GM12878 (cell line): ENCODE results near the gene SLC25A45. TPM values are rescaled to one million over a fixed set of nuclear protein-coding genes. Genes with fewer than 3 reads are reported as not detected.

ENCODE experiments used
- FOXK2 ChIP-seq: fragments of 450-650 bp; IDR thresholded peaks from 2 replicates; pipeline ENCODE4 v1.6.1; 2017; ENCODE audit warnings: mild to moderate bottlenecking, moderate library complexity
- polyA plus RNA-seq, 11 experiments: library from polyadenylated mRNA; depleted of rRNA in 4 of 11; unstranded in 6 of 11; stranded (reverse) in 5 of 11; fragments of >200 nt; fragmentation: Nextera tagmentation in 4 of 11; fragmentation: Illumina TruSeq in 1 of 11; extraction: Ambion mirVana in 4 of 11; extraction: Trizol in 1 of 11; gene quantifications; 1 replicate in 1 of 11; 2 replicates in 10 of 11; pipeline versions ENCODE4 v1.2.1 to v1.2.3, GENCODE V29; 2011 to 2016; ENCODE audit warnings: inconsistent platforms in 2 of 11, missing spikeins in 2 of 11, low read depth in 1 of 11
- total RNA-seq, 4 experiments: library from RNA; depleted of rRNA in 3 of 4; stranded (reverse); fragments of >200 nt in 3 of 4; fragmentation: Illumina TruSeq in 1 of 4; extraction: Trizol in 1 of 4; gene quantifications; 2 replicates each; pipeline versions ENCODE4 v1.2.1 to v1.2.3, GENCODE V29; 2013 to 2021
- TF ChIP-seq, protein P1 (sequence below): IDR thresholded peaks from 2 replicates; pipeline ENCODE4 v1.6.1; 2011; ENCODE audit warnings: low read depth, mild to moderate bottlenecking, low read length, moderate library complexity, borderline replicate concordance; ENCODE audit errors: extremely low read depth
- TF ChIP-seq, protein P2 (sequence below): fragments of 450-650 bp; IDR thresholded peaks from 2 replicates; pipeline ENCODE4 v1.6.1; 2017; ENCODE audit warnings: mild to moderate bottlenecking, moderate library complexity

SLC25A45 gene
- total and polyA plus RNA-seq, 10 of the 15 experiments (the other 5 are each of a cell fraction or from before 2014, with no cell fraction given), result 4.1 to 35.2 (median 20.3) TPM

DNA sequence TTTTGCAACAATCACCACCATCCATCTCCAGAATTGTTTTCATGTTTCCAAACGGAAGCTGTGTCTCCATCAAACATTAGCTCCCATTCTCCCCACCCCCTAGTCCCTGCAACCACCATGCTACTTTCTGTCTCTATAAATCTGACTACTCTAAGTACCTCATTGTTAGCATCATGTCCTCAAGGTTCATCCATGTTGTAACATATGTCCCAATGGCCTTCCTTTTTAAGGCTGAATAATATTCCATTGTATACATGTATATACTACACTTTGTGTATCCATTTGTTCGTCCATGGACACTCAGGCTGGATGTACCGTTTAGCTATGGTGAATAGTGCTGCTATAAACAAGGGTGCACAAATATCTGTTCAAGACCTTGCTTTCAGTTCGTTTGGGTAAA, 57.0 kb downstream of the SLC25A45 start (continued):
- TF ChIP-seq, protein P1, sequence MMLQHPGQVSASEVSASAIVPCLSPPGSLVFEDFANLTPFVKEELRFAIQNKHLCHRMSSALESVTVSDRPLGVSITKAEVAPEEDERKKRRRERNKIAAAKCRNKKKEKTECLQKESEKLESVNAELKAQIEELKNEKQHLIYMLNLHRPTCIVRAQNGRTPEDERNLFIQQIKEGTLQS, result no peak
- TF ChIP-seq FOXK2, result no peak
- TF ChIP-seq, protein P2, sequence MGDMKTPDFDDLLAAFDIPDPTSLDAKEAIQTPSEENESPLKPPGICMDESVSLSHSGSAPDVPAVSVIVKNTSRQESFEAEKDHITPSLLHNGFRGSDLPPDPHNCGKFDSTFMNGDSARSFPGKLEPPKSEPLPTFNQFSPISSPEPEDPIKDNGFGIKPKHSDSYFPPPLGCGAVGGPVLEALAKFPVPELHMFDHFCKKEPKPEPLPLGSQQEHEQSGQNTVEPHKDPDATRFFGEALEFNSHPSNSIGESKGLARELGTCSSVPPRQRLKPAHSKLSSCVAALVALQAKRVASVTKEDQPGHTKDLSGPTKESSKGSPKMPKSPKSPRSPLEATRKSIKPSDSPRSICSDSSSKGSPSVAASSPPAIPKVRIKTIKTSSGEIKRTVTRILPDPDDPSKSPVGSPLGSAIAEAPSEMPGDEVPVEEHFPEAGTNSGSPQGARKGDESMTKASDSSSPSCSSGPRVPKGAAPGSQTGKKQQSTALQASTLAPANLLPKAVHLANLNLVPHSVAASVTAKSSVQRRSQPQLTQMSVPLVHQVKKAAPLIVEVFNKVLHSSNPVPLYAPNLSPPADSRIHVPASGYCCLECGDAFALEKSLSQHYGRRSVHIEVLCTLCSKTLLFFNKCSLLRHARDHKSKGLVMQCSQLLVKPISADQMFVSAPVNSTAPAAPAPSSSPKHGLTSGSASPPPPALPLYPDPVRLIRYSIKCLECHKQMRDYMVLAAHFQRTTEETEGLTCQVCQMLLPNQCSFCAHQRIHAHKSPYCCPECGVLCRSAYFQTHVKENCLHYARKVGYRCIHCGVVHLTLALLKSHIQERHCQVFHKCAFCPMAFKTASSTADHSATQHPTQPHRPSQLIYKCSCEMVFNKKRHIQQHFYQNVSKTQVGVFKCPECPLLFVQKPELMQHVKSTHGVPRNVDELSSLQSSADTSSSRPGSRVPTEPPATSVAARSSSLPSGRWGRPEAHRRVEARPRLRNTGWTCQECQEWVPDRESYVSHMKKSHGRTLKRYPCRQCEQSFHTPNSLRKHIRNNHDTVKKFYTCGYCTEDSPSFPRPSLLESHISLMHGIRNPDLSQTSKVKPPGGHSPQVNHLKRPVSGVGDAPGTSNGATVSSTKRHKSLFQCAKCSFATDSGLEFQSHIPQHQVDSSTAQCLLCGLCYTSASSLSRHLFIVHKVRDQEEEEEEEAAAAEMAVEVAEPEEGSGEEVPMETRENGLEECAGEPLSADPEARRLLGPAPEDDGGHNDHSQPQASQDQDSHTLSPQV, result no peak

Other genes starting within 250 kb of the SLC25A45 start
Only the 7 nearest of the 18 such genes appear.
- gene POLA2, start 120.7 kb downstream of the SLC25A45 start, total RNA-seq (2014; rRNA removed), result 53.8 and 56.5 TPM in 2 replicates
- 53.4 and 55.5 TPM in 2 replicates for gene POLA2, start 120.7 kb downstream of the SLC25A45 start, total RNA-seq (2014; rRNA removed; fragmentation: Illumina TruSeq; extraction: Trizol)
- 46.2 and 49.5 TPM in 2 replicates for gene POLA2, start 120.7 kb downstream of the SLC25A45 start, total RNA-seq (2021)
- gene POLA2, start 120.7 kb downstream of the SLC25A45 start, polyA plus RNA-seq (2011; rRNA removed), result 75.3 and 93.0 TPM in 2 replicates
- gene POLA2, start 120.7 kb downstream of the SLC25A45 start, polyA plus RNA-seq (2014; fragmentation: Illumina TruSeq; extraction: Trizol), result 121 and 146 TPM in 2 replicates
- gene POLA2, start 120.7 kb downstream of the SLC25A45 start, polyA plus RNA-seq (2014; fragmentation: Nextera tagmentation; extraction: Ambion mirVana), result 1 to 10 TPM; 4.2 to 8.7 TPM
- gene POLA2, start 120.7 kb downstream of the SLC25A45 start, polyA plus RNA-seq (2014; rRNA removed), result 55.8 and 56.3 TPM in 2 replicates
- 100 to 1,000 TPM; 112 to 115 TPM for gene POLA2, start 120.7 kb downstream of the SLC25A45 start, polyA plus RNA-seq (2016; fragmentation: Nextera tagmentation; extraction: Ambion mirVana)
- gene CDC42EP2, start 67.8 kb downstream of the SLC25A45 start, total RNA-seq (2014; rRNA removed), result 0.44 TPM in 1 of 2 replicates, not detected in the other
- gene CDC42EP2, start 67.8 kb downstream of the SLC25A45 start, total RNA-seq (2014; rRNA removed; fragmentation: Illumina TruSeq; extraction: Trizol), result 0.23 TPM in 1 of 2 replicates, not detected in the other
- gene CDC42EP2, start 67.8 kb downstream of the SLC25A45 start, total RNA-seq (2021), result 0.66 and 1.2 TPM in 2 replicates
- 0.03 TPM in 1 of 2 replicates, not detected in the other for gene CDC42EP2, start 67.8 kb downstream of the SLC25A45 start, polyA plus RNA-seq (2011; rRNA removed)
- 0.06 TPM in 1 of 2 replicates, not detected in the other for gene CDC42EP2, start 67.8 kb downstream of the SLC25A45 start, polyA plus RNA-seq (2014; fragmentation: Illumina TruSeq; extraction: Trizol)
- gene CDC42EP2, start 67.8 kb downstream of the SLC25A45 start, polyA plus RNA-seq (2014; fragmentation: Nextera tagmentation; extraction: Ambion mirVana), result under 1 TPM in 1 of 2 experiments, not detected in 1; 0.07 TPM
- 0.12 and 0.41 TPM in 2 replicates for gene CDC42EP2, start 67.8 kb downstream of the SLC25A45 start, polyA plus RNA-seq (2014; rRNA removed)
- gene CDC42EP2, start 67.8 kb downstream of the SLC25A45 start, polyA plus RNA-seq (2016; fragmentation: Nextera tagmentation; extraction: Ambion mirVana), result under 1 TPM; 0.09 to 0.13 TPM
- 34.0 and 36.2 TPM in 2 replicates for gene DPF2, start 48.8 kb downstream of the SLC25A45 start, total RNA-seq (2014; rRNA removed)
- gene DPF2, start 48.8 kb downstream of the SLC25A45 start, total RNA-seq (2014; rRNA removed; fragmentation: Illumina TruSeq; extraction: Trizol), result 27.5 and 27.9 TPM in 2 replicates
- 49.2 and 57.3 TPM in 2 replicates for gene DPF2, start 48.8 kb downstream of the SLC25A45 start, total RNA-seq (2021)
- 24.3 and 29.4 TPM in 2 replicates for gene DPF2, start 48.8 kb downstream of the SLC25A45 start, polyA plus RNA-seq (2011; rRNA removed)
- gene DPF2, start 48.8 kb downstream of the SLC25A45 start, polyA plus RNA-seq (2014; fragmentation: Illumina TruSeq; extraction: Trizol), result 44.0 and 54.1 TPM in 2 replicates
- 10 to 100 TPM; 14.7 to 15.0 TPM for gene DPF2, start 48.8 kb downstream of the SLC25A45 start, polyA plus RNA-seq (2014; fragmentation: Nextera tagmentation; extraction: Ambion mirVana)
- 32.0 and 33.1 TPM in 2 replicates for gene DPF2, start 48.8 kb downstream of the SLC25A45 start, polyA plus RNA-seq (2014; rRNA removed)
- 10 to 100 TPM; 56.8 to 60.0 TPM for gene DPF2, start 48.8 kb downstream of the SLC25A45 start, polyA plus RNA-seq (2016; fragmentation: Nextera tagmentation; extraction: Ambion mirVana)
- 1.3 and 1.4 TPM in 2 replicates for gene TIGD3, start 27.9 kb downstream of the SLC25A45 start, total RNA-seq (2014; rRNA removed)
- 0.18 and 0.49 TPM in 2 replicates for gene TIGD3, start 27.9 kb downstream of the SLC25A45 start, total RNA-seq (2014; rRNA removed; fragmentation: Illumina TruSeq; extraction: Trizol)
- 1.2 and 1.3 TPM in 2 replicates for gene TIGD3, start 27.9 kb downstream of the SLC25A45 start, total RNA-seq (2021)
- gene TIGD3, start 27.9 kb downstream of the SLC25A45 start, polyA plus RNA-seq (2011; rRNA removed), result 0.20 and 0.41 TPM in 2 replicates
- 0.25 and 0.52 TPM in 2 replicates for gene TIGD3, start 27.9 kb downstream of the SLC25A45 start, polyA plus RNA-seq (2014; fragmentation: Illumina TruSeq; extraction: Trizol)
- under 1 TPM; 0.13 TPM for gene TIGD3, start 27.9 kb downstream of the SLC25A45 start, polyA plus RNA-seq (2014; fragmentation: Nextera tagmentation; extraction: Ambion mirVana)
- 0.66 and 1.00 TPM in 2 replicates for gene TIGD3, start 27.9 kb downstream of the SLC25A45 start, polyA plus RNA-seq (2014; rRNA removed)
- under 1 TPM; 0.64 to 0.95 TPM for gene TIGD3, start 27.9 kb downstream of the SLC25A45 start, polyA plus RNA-seq (2016; fragmentation: Nextera tagmentation; extraction: Ambion mirVana)
- 40.9 and 47.5 TPM in 2 replicates for gene FRMD8, start 4.0 kb upstream of the SLC25A45 start, total RNA-seq (2014; rRNA removed)
- gene FRMD8, start 4.0 kb upstream of the SLC25A45 start, total RNA-seq (2014; rRNA removed; fragmentation: Illumina TruSeq; extraction: Trizol), result 12.2 and 14.3 TPM in 2 replicates
- gene FRMD8, start 4.0 kb upstream of the SLC25A45 start, total RNA-seq (2021), result 65.1 and 69.4 TPM in 2 replicates
- gene FRMD8, start 4.0 kb upstream of the SLC25A45 start, polyA plus RNA-seq (2011; rRNA removed), result 8.0 and 18.4 TPM in 2 replicates
- gene FRMD8, start 4.0 kb upstream of the SLC25A45 start, polyA plus RNA-seq (2014; fragmentation: Illumina TruSeq; extraction: Trizol), result 6.6 and 14.0 TPM in 2 replicates
- gene FRMD8, start 4.0 kb upstream of the SLC25A45 start, polyA plus RNA-seq (2014; fragmentation: Nextera tagmentation; extraction: Ambion mirVana), result 1 to 10 TPM; 8.3 TPM
- gene FRMD8, start 4.0 kb upstream of the SLC25A45 start, polyA plus RNA-seq (2014; rRNA removed), result 53.8 and 55.9 TPM in 2 replicates
- 10 to 100 TPM; 37.7 to 42.4 TPM for gene FRMD8, start 4.0 kb upstream of the SLC25A45 start, polyA plus RNA-seq (2016; fragmentation: Nextera tagmentation; extraction: Ambion mirVana)
- gene NEAT1, start 40.2 kb upstream of the SLC25A45 start, total RNA-seq (2014; rRNA removed), result 13.6 and 14.0 TPM in 2 replicates
- gene NEAT1, start 40.2 kb upstream of the SLC25A45 start, total RNA-seq (2014; rRNA removed; fragmentation: Illumina TruSeq; extraction: Trizol), result 40.5 and 44.2 TPM in 2 replicates
- gene NEAT1, start 40.2 kb upstream of the SLC25A45 start, total RNA-seq (2021), result 174 and 225 TPM in 2 replicates
- gene NEAT1, start 40.2 kb upstream of the SLC25A45 start, polyA plus RNA-seq (2011; rRNA removed), result 151 and 247 TPM in 2 replicates
- gene NEAT1, start 40.2 kb upstream of the SLC25A45 start, polyA plus RNA-seq (2014; fragmentation: Illumina TruSeq; extraction: Trizol), result 167 and 254 TPM in 2 replicates
- 10 to 100 TPM; 24.3 to 98.2 TPM for gene NEAT1, start 40.2 kb upstream of the SLC25A45 start, polyA plus RNA-seq (2014; fragmentation: Nextera tagmentation; extraction: Ambion mirVana)
- gene NEAT1, start 40.2 kb upstream of the SLC25A45 start, polyA plus RNA-seq (2014; rRNA removed), result 314 and 328 TPM in 2 replicates
- 10 to 100 TPM; 27.7 to 28.3 TPM for gene NEAT1, start 40.2 kb upstream of the SLC25A45 start, polyA plus RNA-seq (2016; fragmentation: Nextera tagmentation; extraction: Ambion mirVana)
- gene MALAT1, start 116.4 kb upstream of the SLC25A45 start, total RNA-seq (2014; rRNA removed), result 1,917 and 1,986 TPM in 2 replicates
- 2,052 and 2,660 TPM in 2 replicates for gene MALAT1, start 116.4 kb upstream of the SLC25A45 start, total RNA-seq (2014; rRNA removed; fragmentation: Illumina TruSeq; extraction: Trizol)
- 3,939 and 4,883 TPM in 2 replicates for gene MALAT1, start 116.4 kb upstream of the SLC25A45 start, total RNA-seq (2021)
- gene MALAT1, start 116.4 kb upstream of the SLC25A45 start, polyA plus RNA-seq (2011; rRNA removed), result 659 and 901 TPM in 2 replicates
- gene MALAT1, start 116.4 kb upstream of the SLC25A45 start, polyA plus RNA-seq (2014; fragmentation: Illumina TruSeq; extraction: Trizol), result 448 and 686 TPM in 2 replicates
- 1,000 to 10,000 TPM; 1,593 to 8,160 TPM for gene MALAT1, start 116.4 kb upstream of the SLC25A45 start, polyA plus RNA-seq (2014; fragmentation: Nextera tagmentation; extraction: Ambion mirVana)
- 1,421 and 1,643 TPM in 2 replicates for gene MALAT1, start 116.4 kb upstream of the SLC25A45 start, polyA plus RNA-seq (2014; rRNA removed)
- gene MALAT1, start 116.4 kb upstream of the SLC25A45 start, polyA plus RNA-seq (2016; fragmentation: Nextera tagmentation; extraction: Ambion mirVana), result 1,000 to 10,000 TPM; 6,201 to 6,497 TPM